Activated CD8-positive, alpha-beta memory T cell treated with anti-CD3 and anti-CD28 coated beads for 48 hours (primary cell): ENCODE measurements around the gene CAPSL.
"Not testable (repeated sequence)": the region's sequence is repeated elsewhere in the genome, so short reads cannot be mapped to it uniquely, and the experiment has no call there.

Source experiments
- DNase-seq, 3 experiments: peaks; one replicate each; pipeline ENCODE4 v3.0.0-alpha.2; 2020; ENCODE audit warnings: low read depth in 2 of 3, low spot score in 2 of 3

CAPSL gene

DNA sequence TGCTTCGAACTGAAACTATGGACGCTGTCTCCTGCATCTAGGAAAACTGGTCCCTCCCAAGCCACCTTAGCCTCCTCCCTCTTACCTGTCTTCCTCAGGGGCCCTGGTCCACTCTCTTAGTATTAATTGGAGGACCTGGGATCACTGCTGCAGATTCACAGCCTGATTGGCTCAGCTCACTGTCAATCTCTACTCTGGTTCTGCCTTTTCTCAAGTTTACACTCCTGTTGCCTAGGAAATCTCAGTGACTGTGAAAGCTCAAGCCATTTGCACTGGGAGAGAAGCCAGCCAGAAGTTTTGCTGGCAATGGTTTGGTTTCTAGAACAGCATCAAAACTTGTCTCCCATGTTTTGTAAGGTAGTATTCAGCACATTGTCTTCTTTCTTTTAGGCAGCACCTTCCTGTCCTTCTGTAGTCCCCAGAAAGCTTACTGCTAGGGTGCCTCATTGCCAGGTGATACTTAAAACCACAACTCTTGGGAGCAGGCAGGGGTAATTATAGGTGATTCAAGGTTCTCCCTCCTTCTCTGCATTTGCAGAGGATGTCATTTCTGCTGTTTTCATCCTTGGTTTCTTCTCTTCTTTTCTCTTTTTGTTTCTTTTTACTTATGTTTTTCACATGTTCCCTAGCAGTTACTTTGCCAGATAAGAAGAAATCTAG, at the start of gene CAPSL:
Gene CAPSL (minus strand): TSS at position 55 of the 660 bp plus-strand sequence. CDS start 17,502 bp downstream, outside the sequence.
- no peak for DNase-seq

DNA sequence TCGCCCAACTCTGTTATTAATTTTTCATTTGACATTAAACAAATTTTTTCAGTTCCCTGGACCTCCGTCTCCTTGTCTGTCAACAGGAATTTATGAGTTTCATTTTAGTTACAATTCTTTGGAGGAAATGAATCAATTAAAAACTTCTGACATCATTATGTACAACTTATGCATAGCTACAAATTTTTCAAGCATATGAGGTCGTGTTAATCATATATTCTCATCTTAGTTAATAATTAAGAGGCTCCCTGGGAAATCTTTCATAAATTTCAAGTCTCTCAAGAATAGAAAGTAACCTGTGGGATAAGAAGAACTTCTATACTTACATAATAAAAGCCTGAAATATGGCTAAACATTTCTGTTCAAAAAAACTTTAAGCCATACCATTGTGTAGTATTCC, 49.4 kb upstream of the CAPSL start:
- no peak for DNase-seq

DNA sequence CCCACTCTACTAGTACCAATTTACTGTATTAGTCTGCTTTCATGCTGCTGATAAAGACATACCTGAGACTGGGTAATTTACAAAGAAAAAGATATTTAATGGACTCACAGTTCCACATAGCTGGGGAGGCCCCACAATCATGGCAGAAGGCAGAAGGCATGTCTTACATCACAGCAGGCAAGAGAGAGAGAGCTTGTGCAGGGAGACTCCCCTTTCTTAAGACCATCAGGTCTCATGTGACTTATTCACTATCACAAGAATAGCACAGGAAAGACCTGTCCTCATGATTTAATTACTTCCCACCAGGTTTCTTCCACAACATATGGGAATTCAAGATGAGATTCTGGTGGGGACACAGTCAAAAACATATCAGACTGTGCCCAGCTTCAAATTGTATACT, 41.3 kb upstream of the CAPSL start:
- no peak for DNase-seq

DNA sequence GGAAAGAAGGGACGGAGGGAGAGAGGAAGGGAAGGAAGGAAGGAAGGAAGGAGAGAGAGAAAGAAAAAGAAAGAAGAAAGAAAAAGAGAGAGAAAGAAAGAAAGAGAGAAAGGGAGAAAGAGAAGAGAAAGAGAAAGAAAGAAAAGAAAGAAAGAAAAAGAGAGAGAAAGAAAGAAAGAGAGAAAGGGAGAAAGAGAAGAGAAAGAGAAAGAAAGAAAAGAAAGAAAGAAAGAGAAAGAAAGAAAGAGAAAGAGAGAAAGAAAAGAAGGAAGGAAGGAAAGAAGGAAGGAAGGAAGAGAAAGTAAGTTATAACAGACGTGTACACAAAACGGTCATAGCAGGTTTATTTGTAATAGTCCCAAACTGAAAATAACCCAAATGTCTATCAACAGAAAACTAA, 38.4 kb upstream of the CAPSL start:
- not testable (repeated sequence) for DNase-seq

DNA sequence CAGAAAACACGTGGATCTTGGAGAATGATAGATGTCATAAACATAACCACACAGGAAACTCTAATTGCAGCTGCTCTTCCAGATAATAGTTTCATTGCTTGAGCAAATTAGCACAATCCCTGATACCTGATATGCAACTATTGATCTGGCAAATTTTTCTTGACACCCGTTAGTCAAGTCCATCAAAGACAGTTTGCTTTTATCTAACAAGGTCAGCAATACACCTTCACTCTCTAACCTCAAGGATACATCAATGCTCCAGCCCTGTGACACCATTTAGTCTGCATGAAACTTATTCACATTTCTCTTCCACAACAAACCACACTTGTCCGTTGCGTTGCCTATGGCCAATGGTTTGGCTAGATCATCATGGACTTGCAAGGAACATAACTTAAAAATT, 36.1 kb upstream of the CAPSL start:
- no peak for DNase-seq

DNA sequence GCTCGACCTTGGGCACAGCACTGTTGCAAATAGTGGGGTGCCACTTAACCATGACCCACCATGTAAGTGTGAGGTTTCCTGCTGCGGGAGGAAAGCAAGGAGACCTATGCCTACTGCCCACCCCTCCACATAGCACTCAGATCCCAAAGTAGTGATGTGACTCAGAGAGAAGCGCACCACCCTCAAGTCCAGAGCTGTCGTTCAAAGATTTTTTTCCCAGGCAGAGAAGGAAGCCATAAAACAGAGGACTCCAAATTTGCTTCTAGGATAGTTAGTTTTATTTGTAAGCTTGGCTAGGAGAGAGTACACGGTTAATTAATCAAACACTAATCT, 33.4 kb upstream of the CAPSL start:
- DNase-seq, result no peak

DNA sequence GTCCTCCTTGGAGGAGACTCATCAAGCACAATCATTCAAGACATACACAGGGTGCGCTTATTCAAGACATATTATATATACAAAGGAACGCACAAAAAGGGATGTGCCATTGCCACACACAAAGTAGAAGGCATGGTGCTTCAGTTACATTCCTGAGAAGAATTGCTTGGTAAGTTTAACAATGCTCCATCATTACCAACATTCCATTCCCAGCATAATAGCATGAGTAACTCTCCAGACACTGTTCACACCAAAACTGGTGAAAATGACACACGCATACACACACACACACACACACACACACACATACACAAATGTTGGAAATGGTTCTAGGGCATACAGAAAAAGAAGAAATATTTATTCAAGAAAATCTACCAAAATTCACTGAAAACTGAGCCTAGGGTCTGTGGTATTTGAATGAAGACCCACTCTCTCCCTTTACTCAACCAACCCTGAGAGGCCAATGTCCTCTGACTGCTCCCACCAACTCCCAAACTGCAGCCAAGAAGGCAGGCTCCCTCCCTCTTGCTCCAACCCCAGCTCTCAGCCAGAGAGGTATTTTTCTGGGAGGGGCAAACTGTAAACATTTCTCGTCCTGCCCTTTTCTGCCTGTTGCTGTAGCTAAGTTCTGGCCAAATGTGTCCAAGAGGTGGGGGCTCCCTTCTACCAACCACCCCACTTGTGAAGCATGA, 32.9 kb upstream of the CAPSL start:
- DNase-seq, result no peak

DNA sequence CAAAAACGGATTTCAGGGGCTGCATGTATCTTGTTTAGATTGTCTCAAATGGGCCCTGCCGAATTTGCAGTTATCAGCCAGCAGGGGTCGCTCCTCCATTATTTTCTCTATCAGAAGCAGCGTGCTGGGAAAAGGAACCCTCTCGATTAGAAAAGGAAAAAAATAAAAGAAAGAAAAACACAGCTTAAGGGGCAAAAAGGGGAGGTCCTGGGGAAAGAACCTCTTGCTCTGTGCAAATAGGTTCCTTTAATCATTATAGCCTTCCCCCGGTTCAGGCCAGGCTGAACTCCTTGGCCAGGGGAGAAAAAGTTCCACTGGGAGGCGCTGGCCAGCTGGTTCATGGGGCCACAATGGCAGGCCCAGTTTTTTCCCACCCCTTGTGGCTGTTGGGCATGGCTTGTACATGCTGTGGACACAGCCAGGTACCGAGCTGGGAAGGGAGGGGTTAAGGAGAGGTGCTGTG, 25.0 kb upstream of the CAPSL start:
- DNase-seq, result no peak

DNA sequence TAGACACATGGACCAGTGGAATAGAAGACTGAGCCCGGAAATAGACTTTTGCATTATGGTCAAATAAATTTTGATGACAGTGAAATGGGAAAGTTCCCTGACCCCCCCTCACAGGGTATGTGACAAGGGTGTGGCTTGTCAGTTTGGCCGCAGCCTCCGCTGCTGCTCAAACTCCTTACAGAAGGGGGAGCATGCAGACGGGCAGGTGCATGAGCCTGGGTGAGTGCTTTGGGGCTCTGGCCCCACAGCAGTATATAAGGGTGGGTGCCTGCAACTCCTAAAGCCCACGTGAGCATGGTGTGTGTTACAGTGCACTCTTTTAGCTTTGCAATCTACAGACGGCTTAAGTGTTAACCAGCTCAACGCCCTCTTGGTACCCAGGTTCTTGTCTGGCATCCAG, 21.9 kb upstream of the CAPSL start:
- DNase-seq, result no peak

DNA sequence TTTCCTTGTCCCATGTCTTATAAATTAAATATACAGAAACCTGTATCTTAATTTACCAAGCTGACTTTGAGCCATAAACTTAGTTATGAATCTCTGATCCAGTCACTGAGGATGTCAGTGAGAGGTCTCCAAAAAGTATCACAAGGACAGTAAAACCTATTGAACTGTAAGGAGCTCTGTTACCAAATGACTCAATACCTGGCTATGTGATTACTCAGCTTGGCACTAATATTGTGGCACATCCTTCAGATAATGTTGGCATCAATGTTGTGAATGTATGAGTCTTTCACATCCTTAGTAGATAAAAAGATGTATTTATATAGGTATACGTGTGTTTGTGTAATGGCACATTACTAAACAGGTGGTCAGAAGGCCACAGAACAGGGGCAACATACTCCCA, 18.0 kb upstream of the CAPSL start:
- no peak for DNase-seq

DNA sequence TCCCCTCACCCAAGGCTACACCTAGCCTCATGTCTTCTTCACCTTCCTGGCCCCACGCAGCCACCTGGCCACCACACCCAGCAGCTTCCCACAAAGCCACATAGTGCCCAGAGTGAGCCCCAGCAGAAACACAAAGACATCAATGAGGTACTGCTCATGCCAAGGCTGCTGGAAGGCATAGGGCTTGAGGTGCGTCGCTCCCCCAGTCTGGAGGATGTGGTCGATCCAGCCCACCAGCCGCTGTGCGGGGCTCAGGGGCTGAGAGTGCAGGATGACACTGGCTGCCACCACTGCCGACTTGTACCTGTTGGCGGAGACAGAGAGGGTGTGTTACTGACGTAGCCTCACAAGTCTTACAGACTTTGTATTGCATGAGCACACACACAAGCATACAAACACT, 15.8 kb upstream of the CAPSL start:
- no peak for DNase-seq

DNA sequence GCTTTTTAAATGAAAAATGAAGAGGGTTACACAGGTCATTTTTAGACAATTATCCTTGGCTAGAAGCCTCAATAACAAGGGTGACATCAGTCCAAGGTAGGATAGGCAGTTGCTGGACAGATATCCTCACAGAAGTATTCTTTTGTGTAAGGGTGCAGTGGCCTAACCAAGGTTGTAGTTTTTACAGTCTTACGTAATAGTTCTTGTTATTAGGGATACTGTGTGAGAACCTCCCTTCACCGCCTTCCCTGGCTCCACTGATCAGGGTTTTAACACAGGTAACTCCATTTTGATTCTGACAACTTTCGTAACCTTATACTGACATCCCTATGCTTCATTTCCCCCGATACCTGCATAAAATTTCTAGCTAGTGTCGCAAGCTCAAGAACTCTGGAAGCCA, 8.7 kb upstream of the CAPSL start:
- no peak for DNase-seq

DNA sequence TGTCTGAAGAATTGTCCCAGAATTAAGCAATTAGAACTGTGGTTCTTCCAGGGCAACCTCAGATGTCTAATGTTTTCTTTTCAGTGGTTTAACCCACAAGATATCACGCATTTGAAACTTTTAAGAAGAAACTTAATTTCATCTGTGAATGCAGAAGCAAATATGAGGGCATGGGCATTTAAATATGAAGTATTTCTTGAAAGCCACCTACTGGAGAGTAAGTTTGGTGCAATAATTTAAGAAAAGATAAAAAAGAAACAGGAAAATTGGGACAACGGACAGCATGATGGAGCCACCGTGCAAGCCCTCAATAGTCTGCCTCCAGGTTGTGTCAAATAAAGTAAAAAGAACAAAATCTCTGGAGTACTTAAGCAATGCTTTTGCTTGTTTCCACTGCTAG, 1.2 kb upstream of the CAPSL start:
- DNase-seq, result no peak

DNA sequence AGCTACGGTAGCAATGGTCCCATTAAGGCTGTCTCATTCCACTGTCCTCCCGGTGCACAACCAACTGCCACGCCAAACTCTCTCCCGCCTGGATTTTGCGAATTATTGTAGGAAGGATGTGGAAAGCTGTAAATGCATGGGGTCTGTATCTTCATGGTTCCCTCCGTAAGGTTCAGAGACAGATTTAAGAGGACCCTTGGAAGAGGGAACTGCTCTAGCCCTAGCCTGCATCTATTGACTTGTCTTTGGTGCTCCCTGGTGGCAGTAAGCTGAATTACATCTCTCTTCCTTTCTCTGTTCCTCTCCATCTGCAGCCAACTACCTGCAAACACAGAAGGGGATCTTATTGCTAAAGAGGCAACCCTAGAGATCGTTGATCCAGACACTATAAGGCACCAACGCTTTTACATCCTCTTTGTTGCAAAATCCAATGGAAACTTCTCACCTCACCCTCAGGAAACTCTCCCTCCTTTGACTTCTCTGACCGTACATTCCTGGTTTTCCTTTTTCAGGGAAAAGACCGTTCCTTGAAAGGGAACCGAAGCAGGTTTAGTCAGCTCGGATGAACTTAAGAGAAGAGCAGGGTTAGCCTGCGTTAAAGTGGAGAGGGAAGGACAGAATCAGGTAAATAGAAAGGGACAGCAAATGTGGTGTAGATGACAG, 11.9 kb downstream of the CAPSL start:
- peak in 1 of 3 experiments; percentile 54 for DNase-seq

DNA sequence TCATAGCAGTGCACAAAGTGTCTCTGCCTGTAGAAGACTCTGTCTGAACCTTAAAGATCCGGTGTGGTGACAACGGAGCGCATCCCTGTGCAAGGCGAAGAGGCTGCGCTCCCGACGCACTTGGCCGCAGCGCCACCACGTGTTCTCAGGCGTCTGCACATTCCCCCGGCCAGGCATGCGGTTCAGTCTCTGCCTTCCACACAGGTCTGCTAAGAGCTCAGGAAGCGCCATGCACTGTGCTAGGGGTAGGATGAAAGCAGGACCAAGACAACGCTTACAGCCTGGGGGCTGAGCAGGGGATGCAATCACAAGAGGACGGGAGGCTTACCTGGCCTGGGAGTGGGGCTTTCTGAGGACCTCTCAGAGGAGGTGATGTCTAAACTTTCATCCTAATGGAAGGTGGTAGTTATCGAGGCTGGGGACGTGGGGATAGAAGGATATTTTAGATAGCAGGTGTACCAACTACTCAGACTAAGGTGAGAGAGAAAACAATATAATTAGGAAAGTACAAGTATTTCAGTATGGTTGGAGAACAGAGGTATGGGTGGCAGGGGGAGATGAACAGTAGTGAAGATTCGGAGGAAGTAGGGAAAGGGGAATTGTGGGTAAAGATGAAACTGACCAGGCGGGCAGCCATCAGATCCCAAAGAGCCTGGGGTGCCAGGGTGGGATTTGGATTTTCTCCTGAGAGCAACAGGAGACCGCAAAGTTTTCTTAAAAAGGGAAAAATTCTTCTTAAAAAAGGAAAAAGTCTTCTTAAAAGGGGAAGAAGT, 13.3 kb downstream of the CAPSL start:
- peak; percentile 63 to 67 (median 64) for DNase-seq

DNA sequence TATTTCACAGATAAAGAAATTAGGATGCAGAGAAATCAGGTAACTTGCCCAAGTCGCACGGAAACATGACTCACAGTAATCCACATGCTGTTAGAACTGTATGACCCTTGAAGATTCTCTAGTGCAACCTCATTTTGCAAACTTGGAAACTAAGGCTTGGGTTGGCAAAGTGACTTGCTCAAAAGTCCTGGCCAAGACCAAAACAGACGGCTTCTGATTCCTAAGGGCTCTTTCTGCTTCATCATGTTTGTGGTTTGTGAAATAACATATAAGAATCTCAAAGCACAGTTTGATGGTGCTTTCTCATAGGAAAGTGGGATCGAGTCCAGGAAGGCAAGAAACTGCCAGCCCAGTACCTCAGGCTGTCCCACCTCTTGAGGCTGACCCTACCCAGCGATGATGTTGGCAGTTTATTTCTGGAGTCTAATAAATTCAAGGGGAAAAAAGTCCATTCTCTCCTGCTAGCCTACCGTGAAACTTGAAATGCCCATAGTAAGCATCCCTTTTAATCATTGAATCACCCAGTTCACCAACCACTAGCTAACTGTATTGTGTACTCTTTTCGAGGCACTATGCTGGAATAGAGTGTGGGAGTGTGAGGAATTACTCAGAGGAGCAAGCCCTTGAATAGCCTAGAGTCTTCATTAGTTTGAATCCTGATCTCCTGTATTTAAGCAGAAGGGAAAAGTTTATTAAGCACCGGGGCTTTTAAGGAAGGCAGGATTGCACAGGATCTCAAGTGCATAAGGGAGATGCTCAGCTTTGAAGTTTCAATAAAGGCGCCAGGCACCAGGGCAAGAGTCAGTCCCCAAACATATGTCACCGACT, 14.1 kb downstream of the CAPSL start:
- DNase-seq, result no peak

DNA sequence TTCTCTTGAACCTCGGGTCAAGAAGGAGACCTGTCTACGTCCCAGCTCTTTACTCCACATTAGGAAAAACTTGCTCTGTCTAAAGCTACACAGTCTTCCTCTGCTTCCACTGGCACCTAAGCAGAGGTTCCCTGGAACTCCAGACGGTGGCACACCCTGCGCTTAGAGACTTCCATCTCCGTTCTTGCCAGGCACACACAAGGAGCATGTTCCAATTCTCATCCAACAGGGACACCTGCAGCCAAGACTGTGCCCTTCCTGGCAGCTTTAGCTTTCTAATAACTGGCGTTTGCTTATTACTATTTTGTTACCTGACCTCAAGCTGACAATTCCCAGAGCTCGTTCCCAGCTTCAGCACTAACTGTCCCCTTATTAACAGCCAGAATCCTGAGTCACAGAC, 16.0 kb downstream of the CAPSL start:
- DNase-seq, result no peak

DNA sequence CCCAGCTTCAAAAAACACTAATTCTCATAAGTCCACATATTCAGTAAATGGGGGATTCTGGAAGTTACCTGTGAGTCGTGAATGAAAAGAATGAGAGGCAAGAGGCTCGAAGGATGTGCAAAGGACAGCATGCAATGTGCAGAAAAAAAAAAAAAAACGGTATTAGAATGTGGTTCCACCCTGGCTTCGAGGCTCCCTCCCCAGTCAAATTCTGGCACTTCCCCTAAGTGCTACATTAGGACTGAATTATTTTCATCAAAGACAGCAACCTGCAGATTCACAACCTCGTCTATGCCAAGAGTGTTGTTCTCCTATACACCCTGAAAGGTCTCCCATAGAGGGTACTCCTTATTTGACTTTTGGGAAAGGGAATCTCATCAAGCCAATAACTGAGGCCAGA, 16.5 kb downstream of the CAPSL start:
- DNase-seq, result no peak

DNA sequence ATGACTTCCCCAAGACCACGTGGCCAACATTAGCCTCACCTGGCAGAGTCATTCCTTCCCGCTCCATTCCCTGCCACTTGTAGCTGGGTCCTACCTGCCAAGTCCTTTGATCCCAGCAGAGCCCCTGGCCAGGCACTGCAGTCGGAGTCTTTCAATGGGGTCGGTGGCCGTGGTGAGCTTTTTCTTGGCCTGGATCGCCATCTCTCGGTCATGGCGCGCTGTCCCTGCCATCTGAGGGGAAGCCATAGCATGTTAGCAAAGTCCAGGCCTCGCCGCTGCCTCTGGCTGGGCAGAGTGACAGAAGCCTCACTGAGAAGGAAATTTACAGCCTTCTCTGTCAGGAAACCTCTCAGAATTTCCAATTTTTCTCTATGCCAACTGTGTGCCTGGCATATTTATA, 17.5 kb downstream of the CAPSL start:
- no peak for DNase-seq

DNA sequence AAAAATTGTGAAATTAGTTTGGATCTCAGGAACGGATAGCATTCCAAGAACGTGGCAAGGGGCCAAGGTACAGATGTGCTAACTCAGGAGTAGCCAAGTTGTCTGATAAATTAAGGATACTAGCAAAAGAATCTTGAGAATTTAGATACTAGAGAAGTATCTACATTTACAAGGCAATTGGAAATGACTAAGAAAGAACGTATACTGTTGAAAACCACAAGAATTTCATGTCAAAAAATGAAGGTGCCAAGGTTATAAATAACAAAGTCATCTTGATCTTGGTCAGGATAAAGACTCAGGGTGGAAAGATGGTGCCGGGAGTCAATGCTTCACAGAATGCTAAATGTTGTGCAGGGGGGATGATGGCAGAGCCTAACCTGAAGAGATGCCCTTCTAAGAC, 19.2 kb downstream of the CAPSL start:
- DNase-seq, result no peak

DNA sequence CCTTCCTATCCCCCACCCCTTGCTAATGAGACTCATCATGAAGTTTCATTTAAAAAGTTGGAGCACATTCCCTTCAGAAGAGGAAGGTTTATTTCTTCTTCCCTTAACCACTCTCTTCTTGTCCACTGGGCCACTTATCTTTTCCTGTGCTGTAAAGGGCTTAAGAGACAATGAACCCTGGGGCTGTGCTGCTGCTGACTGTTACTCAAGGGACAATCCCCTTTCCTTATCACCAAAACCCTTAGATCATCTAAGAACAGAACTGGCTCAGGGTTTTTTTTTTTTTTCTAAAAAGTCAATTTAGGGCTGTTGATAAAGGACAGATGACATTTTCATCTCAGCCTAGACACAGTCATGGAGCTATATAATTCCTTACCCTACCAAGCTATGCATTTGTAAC, 29.6 kb downstream of the CAPSL start:
- no peak for DNase-seq
